NT2/D1 (cell line): ENCODE measurements around the gene SCN1B.

Experiments
- DNase-seq: peaks from one replicate; pipeline ENCODE4 v3.0.0-alpha.2; 2011; ENCODE audit warnings: low read depth, low spot score
- H3K27me3 ChIP-seq: 2 replicates; pipeline ENCODE4 v1.6.0; 2011; ENCODE audit warnings: mild to moderate bottlenecking; ENCODE audit not compliant: insufficient read length, insufficient read depth
- H3K36me3 ChIP-seq: 2 replicates; pipeline ENCODE4 v1.6.1; 2011; ENCODE audit warnings: mild to moderate bottlenecking, low read length, mixed read lengths; ENCODE audit not compliant: insufficient read depth, insufficient read length
- H3K4me1 ChIP-seq: 2 replicates; pipeline ENCODE4 v1.5.1; 2011; ENCODE audit not compliant: insufficient read depth, insufficient read length
- H3K4me3 ChIP-seq: 2 replicates; pipeline ENCODE4 v1.5.1; 2011; ENCODE audit warnings: low read depth; ENCODE audit not compliant: insufficient read length
- H3K9ac ChIP-seq: 2 replicates; pipeline ENCODE4 v1.6.0; 2011; ENCODE audit warnings: low read depth; ENCODE audit not compliant: insufficient read length
- H3K9me3 ChIP-seq: 2 replicates; pipeline ENCODE4 v1.5.1; 2011; ENCODE audit warnings: mild to moderate bottlenecking, low read length; ENCODE audit not compliant: insufficient read depth
- SUZ12 ChIP-seq: IDR thresholded peaks from 2 replicates; pipeline ENCODE4 v1.6.1; 2011; ENCODE audit not compliant: insufficient read length, insufficient read depth; ENCODE audit errors: extremely low read depth
- YY1 ChIP-seq: IDR thresholded peaks from 2 replicates; pipeline ENCODE4 v1.6.1; 2011; ENCODE audit not compliant: insufficient read length, insufficient read depth
- ZNF274 ChIP-seq: IDR thresholded peaks from 2 replicates; pipeline ENCODE4 v1.6.1; 2011; ENCODE audit warnings: mild to moderate bottlenecking, low read depth, low read length

SCN1B gene

DNA sequence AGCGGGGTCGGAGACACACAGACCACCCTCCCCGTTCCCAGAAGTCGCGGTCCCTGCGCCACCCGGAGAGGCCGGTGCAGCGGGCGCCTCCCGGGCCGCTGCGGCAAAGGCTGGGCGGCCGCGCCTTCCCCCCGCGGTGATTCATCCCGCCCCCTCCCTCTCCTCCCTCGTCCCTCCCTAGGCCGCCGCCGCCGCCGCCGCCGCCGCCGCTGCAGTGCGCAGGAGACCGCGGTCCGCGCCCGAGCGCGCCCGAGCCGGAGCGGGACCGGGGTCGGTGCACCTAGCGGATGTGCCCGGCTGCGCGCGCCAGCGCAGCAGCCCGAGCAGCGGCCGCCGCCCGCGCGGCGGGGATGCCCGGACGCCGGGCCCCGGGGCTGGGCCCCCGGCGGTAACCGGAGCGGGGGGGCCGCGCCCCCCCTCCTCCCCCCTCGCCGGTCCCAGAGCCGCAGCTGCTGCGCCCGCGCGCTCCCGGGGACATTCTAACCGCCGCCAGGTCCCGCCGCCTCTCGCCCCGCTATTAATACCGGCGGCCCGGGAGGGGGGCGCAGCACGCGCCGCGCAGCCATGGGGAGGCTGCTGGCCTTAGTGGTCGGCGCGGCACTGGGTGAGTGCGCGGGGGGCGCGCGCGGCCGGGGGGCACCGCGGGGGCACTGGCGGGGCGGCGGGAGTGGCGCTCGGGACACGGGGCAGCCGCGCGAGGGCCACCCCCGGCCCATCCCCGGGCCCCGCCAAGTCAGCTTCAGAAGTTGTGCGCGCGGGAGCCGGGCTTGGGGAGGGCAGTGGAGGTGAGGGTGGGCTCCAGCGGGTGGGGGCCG, at the start of gene SCN1B:
SCN1B (plus strand) TSS at position 214 of the 815 bp plus-strand sequence; CDS start at position 565, 351 bp downstream.
- H3K4me3 ChIP-seq, result peak within 1 kb of the TSS; percentile 50
- no peak for TF ChIP-seq SUZ12
- TF ChIP-seq YY1, result no peak
- TF ChIP-seq ZNF274, result no peak
- H3K27me3 ChIP-seq, result no peaks in the 10 kb centered on the region
- peaks cover 15% of the 10 kb centered on the region for H3K4me1 ChIP-seq
- H3K9me3 ChIP-seq, result no peaks in the 10 kb centered on the region
- DNase-seq, result no peak
- peaks cover 48% of the 10 kb centered on the region for H3K36me3 ChIP-seq
- H3K9ac ChIP-seq, result peak within 1 kb of the TSS; percentile 63

DNA sequence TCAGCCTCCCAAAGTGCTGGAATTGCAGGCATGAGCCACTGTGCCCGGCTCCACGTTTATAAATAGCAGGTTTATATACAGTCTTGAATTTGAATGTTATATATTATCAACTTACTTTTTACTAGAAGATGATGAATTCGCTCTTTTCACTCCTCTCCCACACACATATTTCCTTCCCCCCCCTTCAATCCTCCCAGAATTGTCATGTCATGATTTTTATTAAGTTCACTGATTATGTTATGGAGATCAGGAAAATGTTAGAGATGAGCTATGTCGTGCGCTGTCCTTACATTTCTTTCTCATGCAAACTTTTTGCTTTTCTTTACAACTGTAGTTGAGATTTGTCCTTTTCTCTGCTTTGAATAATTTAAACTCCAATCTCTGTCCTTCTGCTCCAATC, 48.0 kb upstream of the SCN1B start:
- DNase-seq, result no peak
- H3K27me3 ChIP-seq, result no peaks in the 10 kb centered on the region
- no peak for TF ChIP-seq SUZ12
- no peak for TF ChIP-seq ZNF274
- H3K9ac ChIP-seq, result no peak overlapping the region
- H3K9me3 ChIP-seq, result 0 out of 2 replicates have a peak, but pooled peaks cover 2% of the 10 kb centered on the region
- H3K36me3 ChIP-seq, result no peaks in the 10 kb centered on the region
- no peak overlapping the region for H3K4me3 ChIP-seq
- peaks cover 2% of the 10 kb centered on the region for H3K4me1 ChIP-seq

DNA sequence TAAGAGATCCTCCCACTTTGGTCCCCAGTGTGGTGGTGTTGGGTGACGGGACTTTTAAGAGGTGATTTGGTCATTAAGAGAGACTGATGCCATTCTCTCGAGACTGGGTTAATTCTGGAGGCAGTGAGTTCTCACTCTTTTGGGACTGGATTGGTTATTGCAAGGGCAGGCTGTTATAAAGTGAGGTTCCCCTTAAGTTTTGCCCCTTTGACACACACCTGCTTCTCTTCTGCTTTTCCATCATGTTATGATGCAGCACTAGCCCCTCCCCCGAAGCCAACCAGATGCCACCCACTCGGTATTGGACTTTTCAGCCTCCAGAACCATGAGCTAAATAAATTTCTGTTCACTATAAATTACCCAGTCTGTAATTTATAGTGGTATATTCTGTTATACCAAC, 46.5 kb upstream of the SCN1B start:
- H3K9ac ChIP-seq, result no peak overlapping the region
- no peaks in the 10 kb centered on the region for H3K27me3 ChIP-seq
- no peaks in the 10 kb centered on the region for H3K36me3 ChIP-seq
- TF ChIP-seq ZNF274 (no peak), YY1 (no peak), SUZ12 (no peak)
- H3K9me3 ChIP-seq, result no peaks in the 10 kb centered on the region
- no peak overlapping the region for H3K4me3 ChIP-seq
- no peak for DNase-seq
- H3K4me1 ChIP-seq, result peaks cover 2% of the 10 kb centered on the region

DNA sequence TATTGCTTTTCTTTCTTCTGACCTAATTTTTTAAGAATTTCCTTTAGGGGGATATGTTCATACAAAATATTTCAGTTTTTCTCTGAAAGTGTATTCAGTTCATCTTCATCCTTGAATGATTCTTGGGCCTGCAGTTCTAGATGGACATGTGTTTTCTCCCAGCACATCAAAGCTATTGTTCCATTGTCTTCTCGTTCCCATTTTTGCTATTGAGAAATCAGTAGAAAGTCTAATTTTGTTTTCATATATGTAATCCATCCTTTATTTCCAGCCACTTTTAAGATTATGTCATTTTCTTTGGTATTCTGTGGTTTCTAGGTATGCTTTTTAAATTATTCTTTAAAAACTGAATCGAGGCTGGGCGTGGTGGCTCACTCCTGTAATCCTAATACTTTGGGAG, 46.0 kb upstream of the SCN1B start:
- TF ChIP-seq YY1 (no peak), SUZ12 (no peak), ZNF274 (no peak)

DNA sequence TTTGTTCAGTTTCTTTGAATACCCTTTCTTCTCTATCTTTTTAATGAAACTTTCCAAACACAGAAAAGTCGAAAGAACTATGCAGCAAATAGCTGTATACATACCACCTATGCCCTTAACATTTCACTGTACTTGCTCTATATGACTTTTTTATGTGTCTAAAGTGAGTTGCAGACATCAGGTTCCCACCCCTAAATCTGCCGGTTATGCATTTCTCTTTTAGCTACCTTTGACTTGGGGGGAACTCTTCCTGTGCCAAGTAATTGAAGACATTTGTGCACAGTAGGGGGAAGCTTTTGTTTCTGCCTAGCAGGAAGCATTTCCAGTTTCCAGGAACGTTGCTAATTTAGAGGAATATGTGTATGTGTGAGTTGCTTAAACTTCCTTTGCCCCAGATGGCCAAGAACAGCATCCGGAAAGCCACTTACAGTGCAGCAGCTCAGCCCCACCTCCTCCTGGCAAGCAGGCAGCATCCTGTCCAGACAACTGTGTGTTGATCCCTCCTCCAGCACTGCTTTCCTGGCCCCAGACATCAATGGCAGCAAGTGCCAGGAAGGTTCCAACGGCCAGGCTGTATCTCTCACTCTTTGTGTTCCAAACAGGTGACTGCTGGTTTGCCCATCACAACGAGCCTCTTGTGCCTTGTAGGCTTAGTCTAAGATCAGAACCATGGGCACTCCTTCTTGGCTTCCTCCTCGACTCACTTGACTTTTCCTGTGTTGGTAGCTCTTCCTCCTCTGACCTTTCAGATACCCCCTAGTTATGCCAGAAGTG, 44.8 kb upstream of the SCN1B start:
- peaks cover 2% of the 10 kb centered on the region for H3K4me1 ChIP-seq

More for the DNA sequence above, 46.0 kb upstream of the SCN1B start:
- H3K4me3 ChIP-seq, result no peak overlapping the region
- no peaks in the 10 kb centered on the region for H3K9me3 ChIP-seq
- DNase-seq, result no peak
- no peaks in the 10 kb centered on the region for H3K36me3 ChIP-seq
- peaks cover 2% of the 10 kb centered on the region for H3K4me1 ChIP-seq
- H3K27me3 ChIP-seq, result no peaks in the 10 kb centered on the region
- H3K9ac ChIP-seq, result no peak overlapping the region

DNA sequence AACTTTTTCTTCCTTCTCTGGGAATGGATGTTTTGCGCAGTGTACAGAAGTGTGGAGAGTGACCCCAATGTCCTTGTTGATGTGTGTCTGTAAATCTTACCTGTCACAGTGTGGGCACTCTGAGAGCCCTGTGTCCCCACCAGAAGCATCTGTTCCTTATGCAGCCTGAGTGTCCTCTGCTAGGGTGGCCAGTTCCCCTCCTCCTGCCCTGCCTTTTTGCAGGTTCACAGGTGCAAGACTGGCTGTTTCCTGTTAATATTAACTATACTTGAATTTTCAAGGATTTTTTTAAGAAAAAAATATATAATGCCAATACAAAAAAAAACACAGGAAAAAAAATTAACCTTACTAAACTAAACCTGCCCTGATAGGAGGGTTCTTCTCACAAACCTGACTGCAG, 42.2 kb upstream of the SCN1B start:
- H3K36me3 ChIP-seq, result no peaks in the 10 kb centered on the region
- H3K9ac ChIP-seq, result no peak overlapping the region
- H3K9me3 ChIP-seq, result no peaks in the 10 kb centered on the region; the same call in 1 of the 2 replicates
- H3K4me1 ChIP-seq, result peaks cover 2% of the 10 kb centered on the region
- H3K4me3 ChIP-seq, result no peak overlapping the region
- DNase-seq, result no peak
- TF ChIP-seq SUZ12 (no peak), YY1 (no peak), ZNF274 (no peak)
- H3K27me3 ChIP-seq, result no peaks in the 10 kb centered on the region

More for the DNA sequence above, 44.8 kb upstream of the SCN1B start:
- H3K36me3 ChIP-seq, result no peaks in the 10 kb centered on the region
- no peaks in the 10 kb centered on the region for H3K9me3 ChIP-seq
- no peaks in the 10 kb centered on the region for H3K27me3 ChIP-seq
- TF ChIP-seq SUZ12 (no peak), YY1 (no peak), ZNF274 (no peak)
- no peak overlapping the region for H3K9ac ChIP-seq
- DNase-seq, result no peak
- H3K4me3 ChIP-seq, result no peak overlapping the region

DNA sequence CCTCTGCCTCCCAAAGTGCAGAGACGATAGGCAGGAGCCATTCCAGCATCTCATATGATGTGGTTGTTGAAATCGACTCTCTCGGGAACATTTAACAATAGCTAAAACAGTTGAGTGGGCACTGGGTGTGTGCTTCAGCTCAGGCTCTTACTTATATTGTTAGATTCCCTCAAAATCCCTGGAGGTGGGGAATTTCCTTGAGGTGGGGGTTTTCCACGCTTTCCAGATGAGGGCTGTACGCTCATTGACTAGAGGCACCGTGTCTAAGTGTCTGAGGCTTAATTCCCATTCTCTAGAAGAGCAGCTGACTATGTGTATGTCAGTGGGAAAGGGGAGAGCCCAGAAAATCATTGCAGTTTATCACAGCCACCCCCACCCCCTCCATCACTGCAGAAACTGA, 41.0 kb upstream of the SCN1B start:
- H3K4me1 ChIP-seq, result peaks cover 3% of the 10 kb centered on the region
- no peak overlapping the region for H3K9ac ChIP-seq
- TF ChIP-seq SUZ12, result no peak
- no peak for TF ChIP-seq YY1
- no peak for TF ChIP-seq ZNF274
- no peak overlapping the region for H3K4me3 ChIP-seq
- DNase-seq, result no peak
- no peaks in the 10 kb centered on the region for H3K36me3 ChIP-seq
- H3K27me3 ChIP-seq, result no peaks in the 10 kb centered on the region
- H3K9me3 ChIP-seq, result no peaks in the 10 kb centered on the region; the same call in 1 of the 2 replicates
